Activated gamma-delta T cell (primary cell): Measurements from ENCODE around the gene PRCP.

Source experiments
- DNase-seq: peaks from one replicate; lab custom pipeline; 2025; lab: John Stamatoyannopoulos, UW

The PRCP gene

DNA sequence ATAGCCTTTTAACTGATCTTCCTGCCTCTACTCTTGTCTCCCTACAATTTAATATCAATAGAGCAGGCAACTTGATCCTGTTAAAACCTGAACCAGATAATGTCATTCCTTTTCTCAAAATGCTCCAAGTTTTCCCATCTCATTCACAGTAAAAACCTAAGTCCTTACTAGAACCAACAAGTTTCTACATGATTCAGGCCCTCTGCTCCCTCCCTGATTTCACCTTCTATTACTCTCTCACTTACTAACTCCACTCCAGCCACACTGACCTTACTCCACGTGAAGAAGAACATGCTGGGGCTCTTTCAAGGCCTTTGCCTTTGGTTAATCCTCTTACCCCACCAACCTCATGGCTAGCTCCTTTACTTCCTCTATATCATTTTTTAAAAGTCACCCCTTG, 71.1 kb downstream of the PRCP start:
- no peak for DNase-seq

DNA sequence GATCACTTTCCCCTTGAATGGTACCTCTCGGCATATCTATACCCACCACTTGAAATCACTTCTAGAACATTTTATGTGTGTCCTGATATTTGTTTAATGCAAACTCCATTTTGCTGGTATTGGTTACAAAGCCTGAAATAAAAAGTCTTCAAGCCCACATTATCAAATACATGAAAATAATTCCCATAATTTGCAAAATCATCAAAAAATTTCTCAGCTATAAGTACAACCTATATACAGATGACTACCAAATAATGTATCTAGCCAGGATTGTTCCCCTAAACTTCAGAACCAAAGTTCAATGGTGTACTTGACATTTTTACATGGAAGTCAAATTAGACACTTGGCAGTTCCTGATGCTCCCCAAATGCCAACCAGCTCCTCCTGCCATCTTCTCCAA, 71.8 kb downstream of the PRCP start:
- DNase-seq, result no peak

DNA sequence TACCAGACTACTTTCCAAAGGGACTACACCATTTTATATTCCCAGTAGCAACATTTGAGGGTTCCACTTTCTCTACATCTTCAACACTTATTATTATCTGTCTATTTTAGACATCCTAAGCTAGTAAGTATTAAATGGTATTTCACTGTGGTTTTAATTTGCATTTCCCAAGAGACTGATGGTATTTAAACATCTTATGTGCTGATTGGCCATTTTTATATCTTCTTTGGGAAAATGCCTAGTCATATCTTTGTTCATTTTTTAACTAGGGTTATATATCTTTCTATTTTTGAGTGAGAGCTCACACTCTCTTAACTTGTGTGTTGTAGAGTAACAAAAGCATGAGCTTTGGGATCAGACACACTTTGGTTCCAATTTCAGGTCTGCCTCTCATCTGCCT, 73.7 kb downstream of the PRCP start:
- no peak for DNase-seq

DNA sequence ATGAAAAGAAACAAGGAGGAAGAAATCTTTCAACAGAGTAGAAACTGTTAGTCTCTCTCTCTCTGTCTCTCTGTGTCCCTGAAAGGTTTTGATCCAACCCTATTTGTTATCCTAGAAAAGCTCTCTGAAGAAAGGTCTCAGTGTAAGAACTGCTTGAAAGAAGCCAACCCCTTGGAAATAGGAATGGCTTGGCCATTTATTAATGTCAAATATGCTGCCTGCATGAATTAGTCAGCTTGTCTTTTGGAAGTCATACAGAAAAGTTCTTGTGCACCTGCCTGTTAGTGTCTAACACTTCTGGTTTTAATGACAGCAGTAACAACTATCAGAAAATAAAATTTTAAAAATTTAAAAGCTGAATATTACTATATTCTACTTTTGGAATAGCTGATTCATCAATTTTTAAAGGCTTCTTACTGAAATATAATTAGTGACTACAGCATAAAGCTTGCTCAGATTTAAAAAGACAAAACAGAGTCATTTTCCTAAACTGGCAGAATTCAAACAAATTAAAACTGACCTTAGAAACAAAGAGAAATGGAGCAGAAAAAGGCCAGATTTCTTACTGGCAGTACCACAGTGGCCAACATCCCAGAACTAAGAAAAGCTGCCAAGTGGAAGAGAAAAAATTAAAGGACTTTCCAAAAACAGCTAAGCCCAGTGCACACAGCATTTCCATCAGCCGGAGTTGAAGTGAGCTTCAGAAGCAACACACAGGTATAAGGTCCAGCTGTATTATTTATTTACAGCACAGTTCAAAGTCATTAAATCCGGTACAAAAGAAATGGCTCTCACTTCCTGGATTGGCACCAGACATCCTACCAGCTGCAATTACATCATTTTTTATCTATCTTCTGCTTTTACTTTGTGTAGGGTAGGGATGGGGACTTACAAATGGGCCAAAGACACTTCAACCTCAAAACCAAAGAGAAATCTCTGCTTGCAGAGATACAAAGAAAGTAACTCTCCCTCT, 76.3 kb downstream of the PRCP start:
- no peak for DNase-seq

DNA sequence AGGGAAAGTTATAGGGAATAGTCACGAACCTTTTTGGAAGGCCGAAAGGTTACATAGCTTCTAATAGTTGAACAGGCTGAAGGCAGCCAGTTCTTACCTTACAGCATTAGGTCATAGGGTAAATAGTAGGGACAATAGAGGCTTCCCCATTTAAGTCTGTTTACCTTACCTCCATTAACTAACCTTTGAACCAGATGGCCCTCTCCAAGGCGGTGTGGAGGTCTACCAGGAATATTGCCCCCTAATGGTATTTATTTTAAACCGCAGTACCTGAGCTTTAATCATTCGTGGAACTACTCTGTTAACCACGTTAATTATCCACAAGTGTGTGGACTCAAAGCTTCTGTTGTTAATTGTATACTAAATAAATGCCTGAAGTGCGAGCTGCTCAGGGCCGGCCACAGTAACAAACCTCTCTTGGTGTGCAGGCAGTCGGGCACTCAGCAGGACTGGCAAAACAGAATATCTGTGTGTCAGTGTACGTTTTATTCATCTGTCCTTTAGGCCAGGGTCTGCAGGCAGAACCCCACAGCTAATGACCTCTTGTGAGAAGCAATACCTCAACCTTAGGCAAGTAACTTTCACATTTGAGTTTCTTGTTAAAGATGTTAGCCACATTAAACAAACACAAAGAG, 81.7 kb downstream of the PRCP start:
- DNase-seq, result no peak

DNA sequence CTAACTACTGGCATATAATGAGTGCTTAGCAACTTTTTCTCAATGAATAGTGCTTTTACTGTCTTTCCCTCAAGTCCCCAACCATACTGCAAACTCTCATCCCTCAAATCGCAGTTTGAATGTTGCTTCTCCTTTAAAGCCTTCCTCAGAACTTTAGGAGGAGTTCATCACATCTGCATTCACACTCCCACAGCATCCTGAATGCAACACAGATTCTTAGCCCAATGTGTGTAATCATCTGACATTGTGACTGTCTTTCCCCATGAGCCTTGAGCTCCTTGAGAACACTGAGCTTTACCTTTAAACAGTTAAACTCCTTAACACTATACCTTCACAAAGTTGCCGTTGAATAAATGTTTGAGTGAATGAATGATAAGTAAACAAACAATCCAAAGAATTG, 84.8 kb downstream of the PRCP start:
- DNase-seq, result no peak

DNA sequence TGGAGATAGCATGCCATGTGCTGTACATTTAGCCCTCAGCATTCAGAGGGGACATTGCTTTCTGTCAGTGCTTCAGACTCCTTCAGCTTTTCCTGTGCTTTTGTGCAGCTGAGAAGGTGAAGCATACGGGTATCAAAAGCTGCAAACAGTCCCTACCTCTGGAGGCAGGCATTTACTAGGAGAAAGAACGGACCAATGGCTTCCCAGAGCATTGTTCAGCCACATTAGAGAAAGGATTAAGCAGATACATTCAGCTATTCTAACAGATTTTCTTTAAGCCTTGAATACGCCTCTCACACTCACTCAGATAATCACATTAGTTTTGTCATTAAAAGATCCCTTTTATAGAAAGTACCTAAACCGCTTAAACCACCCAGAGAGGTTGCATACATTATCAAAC, 85.9 kb downstream of the PRCP start:
- DNase-seq, result no peak

DNA sequence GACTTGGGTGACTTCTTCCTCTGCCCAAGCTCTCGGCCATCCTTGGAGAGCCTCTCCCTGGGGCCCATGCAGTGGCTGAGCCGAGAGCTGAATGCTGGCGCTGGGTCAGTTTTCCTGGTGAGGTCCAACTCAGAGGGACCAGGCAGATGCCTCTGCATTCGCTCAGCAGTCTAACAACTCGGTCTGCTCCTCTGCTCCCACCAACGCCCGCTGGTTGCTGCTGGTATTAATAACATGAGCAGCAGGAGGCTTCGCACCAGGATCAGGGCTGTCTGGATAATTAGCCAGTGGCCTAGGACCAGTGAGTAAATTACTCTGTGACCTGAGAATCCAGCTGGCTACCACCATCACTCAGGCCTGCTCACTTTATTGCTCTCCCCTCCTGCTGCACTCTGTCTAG, 88.9 kb downstream of the PRCP start:
- DNase-seq, result no peak

DNA sequence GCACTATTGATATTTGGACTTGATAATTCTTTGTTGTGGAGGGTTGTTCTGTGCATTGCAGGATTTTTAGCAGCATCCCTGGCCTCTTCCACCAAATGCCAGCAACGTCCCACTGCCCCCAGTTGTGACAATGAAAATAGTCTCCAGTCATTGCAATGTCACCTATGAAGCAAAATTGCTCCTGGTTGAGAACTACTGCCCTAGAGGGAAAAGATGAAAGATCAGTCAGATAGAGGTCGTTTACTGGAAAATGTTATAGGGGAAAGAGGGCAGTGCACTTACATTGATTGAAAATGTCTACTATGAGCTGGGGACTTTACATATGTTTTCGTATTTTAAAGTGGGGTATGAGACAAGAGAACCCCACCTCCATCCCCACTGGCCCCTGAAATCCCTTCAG, 89.5 kb downstream of the PRCP start:
- no peak for DNase-seq

DNA sequence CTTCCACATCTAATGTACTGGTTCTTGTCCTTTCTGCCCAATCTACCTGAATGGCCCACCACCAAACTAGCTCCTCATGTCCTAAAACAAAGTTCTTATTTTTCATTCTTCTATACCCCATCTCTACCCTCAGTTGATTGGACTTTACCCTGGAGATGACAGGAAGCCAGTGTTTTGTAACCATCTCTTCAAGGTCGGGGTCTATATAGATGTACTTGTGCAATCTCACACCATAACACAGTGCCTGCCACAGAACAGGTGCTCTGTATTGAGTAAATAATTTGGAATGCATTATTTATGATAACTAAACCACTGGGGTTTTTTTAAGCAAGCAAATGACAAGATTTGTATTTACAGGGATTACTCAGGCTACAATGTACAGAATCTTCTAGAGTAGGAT, 89.9 kb downstream of the PRCP start:
- DNase-seq, result no peak

DNA sequence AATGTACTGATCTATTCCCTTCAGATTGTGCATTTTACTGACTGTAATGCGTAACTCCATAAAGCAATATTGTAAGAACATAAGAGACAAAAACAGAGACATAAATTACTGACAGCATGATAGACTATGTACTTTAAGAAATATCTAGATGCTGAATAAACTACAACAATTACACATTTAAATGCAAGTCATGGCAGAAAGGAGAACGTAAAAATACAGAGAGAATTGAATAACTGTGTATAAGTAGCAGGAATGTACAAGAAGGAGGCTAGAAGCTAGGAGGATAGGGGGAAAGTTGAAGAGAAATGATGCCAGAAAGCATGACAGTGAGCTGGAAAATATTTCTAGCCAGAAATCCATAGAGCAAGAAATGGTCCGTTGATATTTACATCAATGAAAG, 92.6 kb downstream of the PRCP start:
- DNase-seq, result no peak

DNA sequence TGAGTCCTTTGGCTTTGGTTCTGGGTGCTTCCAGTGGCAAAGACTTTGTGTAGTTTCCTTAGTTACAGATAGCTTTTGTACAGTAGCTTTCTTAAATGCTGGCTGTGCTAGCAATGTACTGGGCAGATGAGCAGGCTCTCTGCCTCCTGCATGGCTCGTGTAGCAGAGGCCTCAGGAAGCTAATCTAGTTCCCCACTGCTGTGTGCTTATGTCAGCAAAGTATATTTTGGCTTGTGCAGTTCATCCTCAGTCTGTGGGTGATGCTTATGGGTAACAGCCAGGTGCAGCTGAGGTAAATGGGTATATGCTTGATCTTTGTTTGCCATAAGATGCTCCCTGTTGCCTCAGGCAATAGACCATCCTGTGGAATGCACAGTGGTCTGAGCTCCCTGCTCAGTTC, 97.5 kb downstream of the PRCP start:
- no peak for DNase-seq

DNA sequence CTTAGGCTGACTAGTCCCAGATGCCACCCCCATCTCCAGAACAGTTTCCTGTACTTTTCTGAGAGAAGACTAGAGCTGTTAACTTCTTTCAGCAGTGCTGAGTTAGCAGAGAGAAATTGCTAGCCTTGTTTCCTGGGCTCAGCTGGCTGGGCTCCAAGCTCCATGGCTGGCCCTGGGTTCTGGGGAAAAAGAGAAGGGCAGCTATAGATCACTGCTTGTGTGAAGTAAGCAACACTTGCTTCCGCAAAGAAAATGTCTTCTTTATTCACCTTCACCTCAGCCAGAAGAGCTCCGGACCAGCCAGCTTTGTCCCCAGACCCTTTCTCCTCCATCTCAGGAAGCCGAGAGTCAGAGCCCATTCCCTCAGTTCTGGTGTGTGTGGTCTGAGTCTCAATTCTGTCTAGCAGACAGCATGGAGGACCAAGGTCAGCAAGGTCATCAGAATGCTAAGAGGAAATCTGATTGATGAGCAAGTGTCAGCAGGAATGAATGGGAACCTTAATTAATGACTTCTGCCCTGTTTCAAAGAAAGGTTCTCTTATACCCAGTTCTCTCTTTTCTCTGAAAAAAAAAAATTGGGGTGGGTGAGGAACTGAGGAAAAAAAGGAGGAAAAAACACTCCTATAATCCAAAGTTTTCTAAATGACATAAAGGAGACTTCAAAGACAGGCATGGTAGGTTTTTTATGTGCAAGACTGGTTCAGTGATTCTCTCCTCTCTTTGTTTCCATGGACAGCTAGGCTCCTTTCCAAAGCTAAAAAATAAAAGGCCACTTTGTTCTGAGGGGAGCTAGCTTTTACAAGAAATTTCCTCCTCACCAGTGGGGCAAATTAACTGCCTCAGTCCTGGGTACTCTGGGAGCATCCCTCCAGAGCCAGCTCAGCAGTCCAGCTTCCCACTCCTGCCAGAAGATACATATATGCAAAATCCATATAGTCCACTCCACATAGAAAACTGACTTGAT, 103.0 kb downstream of the PRCP start:
- no peak for DNase-seq

DNA sequence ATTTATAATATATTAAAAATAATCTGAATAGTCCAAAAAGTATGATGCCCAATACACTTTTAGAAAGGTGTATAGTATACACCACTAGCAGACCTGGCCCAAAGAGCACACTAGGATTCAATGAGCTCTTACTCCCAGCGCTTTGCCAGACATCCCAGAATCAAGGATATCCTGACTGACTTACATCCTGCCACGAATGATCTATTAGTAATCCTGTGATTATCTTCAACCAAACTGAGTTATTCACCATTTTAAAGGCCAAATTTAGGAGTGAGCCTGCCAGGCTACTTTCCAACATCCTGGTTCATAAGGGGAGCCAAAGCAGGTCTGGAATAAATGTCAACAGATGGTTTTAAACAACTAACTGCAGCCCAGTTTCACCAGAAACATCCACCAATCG, 105.7 kb downstream of the PRCP start:
- DNase-seq, result no peak

DNA sequence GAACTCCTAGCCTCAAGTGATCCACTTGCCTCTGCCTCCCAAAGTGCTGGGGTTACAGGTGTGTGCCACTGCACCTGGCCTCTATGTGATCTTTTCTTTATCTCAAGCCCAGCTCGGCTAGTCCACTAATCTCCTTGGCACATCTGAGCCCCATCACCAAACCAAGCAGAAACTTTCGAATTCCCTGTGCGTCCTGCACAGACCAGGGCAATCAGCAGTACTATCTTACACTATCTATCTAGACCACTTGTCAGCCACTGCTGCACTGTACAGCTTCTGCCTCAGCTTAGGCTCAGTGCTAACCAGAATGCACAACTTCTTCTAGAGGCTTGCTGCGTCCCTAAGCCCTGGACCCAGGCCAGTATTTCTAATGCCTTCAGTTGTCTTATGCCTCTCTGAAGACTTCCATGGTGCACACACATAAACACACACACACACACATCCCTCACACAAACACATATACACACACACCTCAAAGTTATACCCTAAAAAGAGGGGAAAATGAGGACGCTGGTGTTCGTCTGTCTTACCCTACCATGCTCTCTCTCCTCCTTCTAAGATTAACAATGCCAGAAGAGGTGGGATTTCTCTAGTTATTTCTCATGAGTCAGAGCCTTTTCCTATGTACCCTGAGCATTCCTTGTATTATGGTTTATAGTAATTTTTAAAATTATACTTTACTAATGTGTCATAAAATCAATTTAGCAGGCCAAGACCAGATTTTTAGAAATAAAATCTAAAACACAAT, 107.2 kb downstream of the PRCP start:
- no peak for DNase-seq

DNA sequence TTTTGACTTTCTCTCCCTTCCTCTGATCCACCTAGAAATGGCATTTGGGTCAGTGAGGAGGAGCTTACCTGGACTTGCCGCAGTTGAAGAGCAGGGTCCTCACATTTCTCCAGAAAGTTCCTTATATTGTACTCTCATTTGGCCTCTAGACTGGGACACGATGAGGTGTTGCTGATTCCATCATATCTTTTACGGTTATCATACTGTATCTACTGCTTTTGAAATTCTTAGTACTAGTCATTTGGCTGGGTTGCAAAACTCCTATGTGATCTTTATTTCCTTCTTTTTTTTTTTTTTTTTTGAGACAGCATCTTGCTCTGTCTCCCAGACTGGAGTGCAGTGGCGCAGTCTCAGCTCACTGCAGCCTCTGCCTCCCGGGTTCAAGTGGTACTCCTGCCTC, 107.9 kb downstream of the PRCP start:
- DNase-seq, result no peak

DNA sequence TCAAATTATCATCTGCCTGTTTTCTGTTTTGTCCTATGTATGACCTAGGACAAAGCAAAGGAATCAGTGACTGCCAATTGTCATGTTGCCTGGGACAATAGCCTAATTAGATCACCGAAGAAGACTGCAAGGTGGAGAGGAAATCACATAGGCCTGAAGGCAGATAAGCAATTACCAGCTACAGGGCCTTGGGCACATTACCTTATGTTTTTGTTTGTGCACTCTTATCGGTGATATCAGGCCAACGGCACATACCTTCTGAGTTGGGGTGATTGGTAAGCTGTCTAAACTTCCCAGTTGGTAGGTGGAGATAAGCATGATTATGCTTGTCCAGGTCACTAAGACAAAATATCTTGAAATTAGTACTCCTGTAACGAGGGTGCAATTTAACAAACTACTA, 108.5 kb downstream of the PRCP start:
- no peak for DNase-seq

DNA sequence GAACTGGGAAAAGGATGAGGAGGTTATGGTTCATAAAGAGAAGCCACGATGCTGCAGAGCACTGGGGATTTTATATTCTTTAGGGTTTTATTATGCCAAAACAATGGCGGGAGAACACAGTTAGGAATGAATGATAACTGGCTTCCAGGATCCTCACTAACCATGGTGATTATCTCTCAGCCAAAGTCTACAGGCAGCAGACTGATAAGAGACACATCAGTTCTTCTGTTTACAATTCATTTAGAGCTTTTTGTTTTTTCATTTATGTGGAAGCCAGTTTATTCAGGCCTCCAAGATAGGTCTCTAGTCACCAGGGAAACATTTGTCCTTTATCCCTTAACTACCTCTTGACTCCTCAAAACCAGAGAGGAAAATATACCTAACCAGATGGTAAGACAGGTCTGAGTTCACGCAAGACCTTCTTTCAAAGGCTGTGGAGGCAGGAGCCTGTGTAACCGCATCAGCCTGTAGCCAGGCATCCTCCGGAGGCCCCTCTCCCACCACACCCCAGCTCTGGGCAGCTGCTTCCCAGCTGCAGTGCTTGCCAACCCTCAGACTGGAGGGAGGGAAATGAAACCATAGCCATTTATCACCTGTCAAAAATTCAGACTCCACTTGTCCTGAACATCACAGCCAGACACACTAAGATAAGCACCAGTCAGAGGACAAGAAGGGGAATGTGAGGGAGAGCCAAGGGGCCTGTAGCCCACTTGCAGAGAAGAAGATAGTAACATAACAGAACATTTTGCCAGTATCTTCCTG, 109.3 kb downstream of the PRCP start:
- DNase-seq, result no peak

DNA sequence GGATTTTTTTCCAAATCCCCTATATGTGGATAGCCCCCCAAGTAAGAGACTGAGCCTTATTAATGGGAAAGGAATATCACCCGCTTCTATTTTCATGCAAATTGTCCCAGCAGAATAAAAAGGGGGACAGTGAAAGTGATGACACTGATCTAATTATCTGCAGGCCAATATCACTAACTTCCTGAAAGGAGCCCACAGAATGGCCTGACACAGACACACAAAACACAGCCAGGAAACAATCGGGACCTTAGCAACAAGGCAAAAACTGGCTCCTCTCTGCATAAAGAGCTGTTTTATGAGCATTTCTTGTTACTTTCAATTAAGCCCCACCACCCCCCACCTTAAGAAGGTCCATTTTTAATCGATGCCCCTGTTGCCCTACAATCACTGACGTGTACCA, 112.2 kb downstream of the PRCP start:
- DNase-seq, result no peak

DNA sequence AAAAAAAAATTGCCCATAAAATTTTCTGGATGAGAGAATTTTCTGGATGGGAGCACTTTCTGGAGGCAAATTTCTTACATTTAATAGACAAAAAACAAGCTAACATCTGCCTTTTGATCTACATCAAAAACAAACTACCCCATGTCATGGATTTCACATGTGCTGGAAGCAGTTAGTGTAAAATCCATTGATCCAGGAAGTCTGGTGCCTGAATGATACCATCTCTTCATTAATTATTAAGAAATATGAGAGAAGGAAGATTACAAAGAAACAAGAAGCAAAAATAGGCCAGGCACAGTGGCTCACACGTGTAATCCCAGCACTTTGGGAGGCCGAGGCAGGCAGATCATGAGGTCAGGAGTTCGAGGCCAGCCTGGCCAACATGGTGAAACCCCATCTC, 113.4 kb downstream of the PRCP start:
- no peak for DNase-seq

DNA sequence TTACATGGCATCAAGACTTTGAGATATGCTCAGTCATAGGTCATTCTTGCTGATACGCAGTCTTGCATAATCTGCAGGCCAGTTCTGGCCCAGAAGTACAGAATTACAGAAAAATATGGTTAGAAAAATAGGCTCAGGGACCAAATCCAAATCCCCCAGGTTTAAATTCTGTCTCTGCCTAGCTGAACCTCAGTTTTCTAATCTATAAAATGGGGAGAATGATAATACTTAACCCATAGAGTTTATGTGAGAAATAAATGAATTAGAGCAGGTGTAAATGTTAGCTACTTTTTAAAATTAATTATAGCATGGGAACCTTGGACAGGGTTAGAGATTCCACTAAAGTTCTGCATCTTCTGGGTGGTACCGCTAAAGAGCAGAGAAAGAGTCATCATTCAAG, 114.2 kb downstream of the PRCP start:
- DNase-seq, result no peak
